NCI-H2227 (cell line): ENCODE data around the gene SDE2.
A peak's percentile ranks its signal among the peaks of the same experiment; 100 is the strongest.
"Not testable (repeated sequence)": the region's sequence is repeated elsewhere in the genome, so short reads cannot be mapped to it uniquely, and the experiment has no call there.

Experiments
- DNase-seq: peaks from one replicate; lab custom pipeline; 2025; ENCODE audit not compliant: unreplicated experiment; lab: John Stamatoyannopoulos, UW

Gene SDE2

DNA sequence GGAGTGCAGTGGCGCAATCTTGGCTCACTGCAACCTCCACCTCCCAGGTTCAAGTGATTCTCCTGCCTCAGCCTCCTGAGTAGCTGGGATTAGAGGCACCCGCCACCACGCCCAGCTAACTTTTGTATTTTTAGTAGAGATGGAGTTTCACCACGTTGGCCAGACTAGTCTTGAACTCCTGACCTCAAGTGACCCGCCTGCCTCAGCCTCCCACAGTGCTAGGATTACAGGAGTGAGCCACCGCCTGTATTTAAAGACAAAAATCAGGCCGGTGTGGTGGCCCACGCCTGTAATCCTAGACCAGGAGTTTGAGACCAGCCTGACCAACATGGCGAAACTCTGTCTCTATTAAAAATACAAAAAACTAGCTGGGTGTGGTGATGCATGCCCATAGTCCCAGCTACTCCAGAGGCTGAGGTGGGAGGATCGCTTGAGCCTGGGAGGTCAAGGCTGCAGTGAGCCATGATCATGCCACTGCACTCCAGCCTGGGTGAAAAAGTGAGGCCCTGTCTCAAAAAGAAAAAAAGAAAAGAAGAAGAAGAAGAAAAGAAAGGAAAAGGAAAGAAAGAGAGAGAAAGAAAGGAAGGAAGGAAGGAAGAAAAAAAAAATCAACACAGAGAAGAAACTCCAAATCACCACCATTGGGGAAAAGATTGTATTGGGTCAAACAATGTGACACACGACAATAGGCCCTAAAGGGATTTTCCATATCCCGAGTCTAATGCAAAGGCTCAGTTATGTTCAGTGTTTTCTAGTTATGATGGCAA lies 8.2 kb upstream of the SDE2 start:
- not testable (repeated sequence) for DNase-seq

DNA sequence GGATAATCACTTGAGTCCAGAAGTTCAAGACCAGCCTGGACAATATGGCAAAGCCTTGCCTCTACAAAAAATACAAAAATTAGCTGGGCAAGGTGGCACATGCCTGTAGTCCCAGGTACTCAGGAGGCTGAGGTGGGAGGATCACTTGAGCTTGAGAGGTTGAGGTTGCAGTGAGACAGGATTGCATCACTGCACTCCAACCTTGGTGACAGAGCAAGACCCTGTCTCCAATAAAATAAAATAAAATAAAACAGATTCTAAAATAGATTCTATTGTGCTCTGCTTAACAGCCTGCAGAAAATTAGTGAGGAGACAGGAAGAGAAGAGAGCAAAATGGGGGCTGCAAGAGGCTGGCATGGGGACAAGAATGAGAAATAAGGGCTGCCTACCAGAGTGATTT lies 7.5 kb upstream of the SDE2 start:
- DNase-seq = no peak

DNA sequence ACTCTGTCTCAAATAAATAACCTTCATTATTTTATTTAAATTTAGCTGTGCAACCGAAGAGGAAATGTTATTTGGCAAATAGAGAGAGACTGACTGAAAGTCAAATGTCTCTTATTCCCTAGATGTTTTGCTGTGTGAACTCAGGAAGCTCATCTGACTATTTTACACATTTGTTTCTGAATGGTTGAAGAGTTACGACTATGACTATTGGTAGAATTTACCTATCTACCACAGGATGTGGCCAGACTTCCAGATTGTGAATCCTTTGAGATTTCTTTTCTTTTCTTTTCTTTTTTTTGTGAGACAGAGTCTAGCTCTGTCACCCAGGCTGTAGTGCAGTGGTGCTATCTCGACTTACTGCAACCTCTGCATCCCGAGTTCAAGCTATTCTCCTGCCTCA lies 5.3 kb upstream of the SDE2 start:
- no peak for DNase-seq

DNA sequence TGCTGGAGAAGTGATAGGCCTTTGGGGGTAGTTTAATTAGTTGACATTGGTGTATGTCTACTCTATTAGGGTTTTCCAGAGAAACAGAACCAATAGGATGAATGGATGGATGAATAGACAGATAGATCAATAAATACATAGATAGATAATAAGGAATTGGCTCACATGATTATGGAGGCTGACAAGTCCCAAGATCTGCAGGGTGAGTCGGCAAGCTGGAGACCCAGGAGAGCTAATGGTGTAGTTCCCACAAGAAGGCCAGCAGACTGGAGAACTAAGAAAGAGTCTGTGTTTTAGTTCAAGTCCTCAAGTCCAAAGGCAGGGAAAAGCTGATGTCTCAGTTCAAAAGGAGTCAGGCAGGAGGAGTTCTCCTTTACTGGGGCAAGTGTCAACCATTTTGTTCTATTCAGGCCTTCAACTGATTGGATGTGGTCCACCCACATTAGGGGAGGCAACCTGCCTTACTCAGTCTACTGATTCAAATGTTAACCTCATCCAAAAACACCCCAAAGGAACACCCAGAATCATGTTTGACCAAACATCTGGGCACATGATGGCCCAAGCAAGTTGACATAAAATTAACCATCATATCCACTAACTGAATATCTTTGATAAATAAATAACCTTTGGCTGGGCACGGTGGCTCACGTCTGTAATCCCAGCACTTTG lies 4.5 kb upstream of the SDE2 start:
- no peak for DNase-seq

DNA sequence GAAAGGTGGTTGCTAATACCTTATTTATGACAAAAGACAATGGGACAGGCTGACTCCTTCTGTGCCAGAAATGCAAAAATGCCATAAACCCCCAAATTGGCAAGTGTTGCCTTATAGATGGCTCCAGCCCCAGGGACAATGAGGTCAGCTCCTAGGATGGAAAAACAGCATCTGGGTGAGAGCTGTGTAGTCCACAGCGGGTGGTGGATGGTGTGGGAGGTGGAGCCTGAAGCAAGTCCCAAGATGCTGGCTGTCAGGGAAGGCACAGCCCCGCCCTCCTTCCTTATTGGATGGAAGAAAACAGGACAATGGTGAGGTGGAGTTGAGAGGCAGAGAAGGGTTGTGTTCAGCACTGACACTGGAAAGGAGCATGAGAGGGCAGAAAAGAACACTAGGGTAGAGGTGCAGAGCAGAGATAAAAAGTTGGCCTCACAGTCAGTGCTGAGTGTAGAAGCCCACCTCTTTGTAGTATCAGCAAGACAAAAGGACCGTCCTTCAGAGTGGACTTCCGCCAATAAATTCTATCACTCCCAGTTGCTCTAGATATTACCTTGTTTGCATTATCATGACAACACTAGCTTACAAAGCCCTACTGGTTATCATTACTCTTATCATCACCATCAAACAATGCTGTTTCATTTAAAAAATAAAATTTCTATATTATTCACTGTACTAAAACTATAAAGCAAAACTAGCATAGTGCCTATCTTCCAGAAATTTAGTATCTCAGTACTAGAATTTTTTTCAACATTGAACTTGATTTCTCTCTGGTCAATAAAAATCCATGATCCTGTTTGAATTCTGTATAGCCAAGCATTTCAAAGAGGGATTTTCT lies 3.7 kb upstream of the SDE2 start:
- DNase-seq = peak; percentile 91

DNA sequence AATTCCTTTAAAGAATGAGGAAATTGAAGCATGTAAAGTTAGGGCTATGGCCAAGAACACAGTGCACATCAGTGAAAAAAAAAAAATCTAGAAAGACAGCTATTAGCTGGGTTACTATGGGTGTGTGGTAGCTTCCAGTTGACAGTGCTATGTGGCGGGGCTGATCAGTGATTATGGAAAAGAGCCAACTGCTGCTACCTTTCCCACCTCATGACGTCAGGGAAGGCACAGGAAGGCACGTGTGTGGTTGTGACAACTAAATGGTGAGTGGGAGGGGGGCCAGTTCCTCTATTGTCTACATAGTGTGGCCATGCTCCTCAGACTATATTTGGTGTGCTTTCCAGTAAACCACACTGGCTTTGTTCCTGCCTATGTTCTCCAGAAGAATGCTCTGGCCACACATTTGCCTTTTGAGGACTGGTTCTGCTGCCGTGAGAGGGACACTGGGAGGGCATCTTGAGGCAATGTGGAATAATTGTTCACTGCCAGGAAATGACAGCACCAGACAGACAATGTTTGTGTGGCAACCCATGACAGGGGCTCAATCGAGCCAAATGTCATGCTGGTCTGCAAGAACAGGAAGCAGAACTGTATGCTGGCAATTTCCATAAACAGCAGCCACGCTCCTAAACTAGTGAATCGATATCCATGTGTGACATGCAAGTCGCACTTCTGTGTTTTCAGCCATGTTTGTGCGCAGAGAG lies 3.0 kb upstream of the SDE2 start:
- DNase-seq = peak; percentile 82

DNA sequence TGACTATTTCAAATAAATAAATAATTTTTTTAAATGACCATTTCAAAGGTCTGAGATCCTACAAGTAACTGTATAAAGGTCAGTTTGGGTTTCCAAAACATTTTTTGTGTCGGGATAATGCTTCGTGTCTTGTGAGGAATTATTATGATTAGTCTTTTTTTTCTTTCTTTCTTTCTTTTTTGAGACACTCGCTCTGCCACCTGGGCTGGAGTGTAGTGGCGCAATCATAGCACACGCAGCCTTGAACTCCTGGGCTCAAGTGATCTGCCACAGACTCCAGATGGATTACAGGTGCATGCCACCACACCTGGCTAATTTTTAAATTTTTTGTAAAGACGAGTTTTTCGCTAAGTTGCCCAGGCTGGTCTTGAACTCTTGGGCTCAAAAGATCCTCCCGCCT lies 1.9 kb upstream of the SDE2 start:
- DNase-seq = no peak

DNA sequence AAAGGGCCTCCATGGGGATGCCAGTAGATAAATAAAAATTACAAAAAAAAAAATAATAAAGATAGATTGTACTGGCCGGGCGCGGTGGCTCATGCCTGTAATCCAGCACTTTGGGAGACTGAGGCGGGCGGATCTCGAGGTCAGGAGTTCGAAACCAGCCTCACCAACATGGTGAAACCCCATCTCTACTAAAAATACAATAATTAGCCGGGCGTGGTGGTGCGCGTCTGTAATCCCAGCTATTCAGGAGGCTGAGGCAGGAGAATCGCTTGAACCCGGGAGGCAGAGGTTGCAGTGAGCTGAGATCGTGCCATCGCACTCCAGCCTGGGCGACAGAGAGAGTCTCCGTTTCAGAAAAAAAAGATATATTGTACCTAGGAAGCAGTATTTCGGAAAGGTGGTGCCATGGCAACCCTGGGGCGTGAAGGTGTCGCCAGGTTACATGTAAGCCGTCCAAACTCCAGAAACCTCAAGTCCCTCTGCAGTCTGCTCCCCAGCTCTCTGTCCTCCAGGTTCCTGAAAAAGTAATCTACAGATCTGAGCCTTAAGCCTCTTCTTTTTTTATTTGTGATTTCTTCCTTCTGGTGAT lies 1.4 kb upstream of the SDE2 start:
- DNase-seq = not testable (repeated sequence)

DNA sequence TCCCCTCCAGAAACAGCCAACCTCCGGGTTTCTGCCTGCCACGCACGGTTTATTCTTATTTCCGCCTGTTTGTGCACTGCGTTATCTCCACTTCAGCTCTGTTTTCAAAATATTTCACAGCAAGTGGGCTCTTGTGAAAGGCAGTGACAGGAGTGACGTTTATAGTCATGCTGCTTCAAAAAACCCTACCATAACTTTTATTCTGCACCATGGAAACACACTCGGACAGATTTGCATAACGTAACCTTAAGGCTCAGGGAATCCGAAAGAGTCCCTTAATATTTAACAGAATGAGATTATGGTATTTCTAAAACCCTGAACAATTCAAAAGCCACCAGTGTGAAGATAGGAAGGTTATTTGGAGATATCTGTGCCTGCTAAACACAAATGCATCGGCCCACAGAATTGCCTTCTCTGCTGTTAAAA lies 782 bp upstream of the SDE2 start:
- no peak for DNase-seq

DNA sequence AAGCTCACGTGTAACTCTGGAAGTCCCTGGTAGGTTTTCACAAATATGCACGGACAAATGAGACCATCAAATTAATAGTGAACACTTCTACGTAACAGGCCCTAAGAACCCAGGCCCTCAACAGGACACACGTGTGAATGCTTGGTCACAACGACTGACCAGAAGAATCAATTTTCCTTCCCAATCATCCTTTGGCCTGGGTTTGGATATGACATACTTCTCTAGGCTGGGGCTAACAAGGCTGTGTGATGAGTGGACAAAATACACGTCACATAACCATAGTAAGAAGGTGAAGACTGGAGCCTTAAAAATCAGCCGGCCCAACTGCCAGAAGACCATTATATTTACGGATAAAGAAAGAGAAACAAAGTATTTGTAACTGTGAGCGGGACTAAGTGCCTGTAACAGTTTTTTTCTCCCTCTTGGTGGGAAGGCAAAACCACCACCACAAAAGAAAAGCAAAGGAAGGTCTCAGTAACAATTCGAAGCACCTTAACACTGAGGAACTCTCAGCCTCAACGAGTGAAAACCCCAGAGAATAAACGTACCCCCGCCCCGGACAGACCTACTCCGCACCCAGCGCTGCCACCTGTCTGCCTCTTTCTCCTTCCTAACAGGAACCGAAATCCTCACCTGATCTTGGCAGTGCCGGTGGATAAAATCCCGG lies 450 bp downstream of the SDE2 start:
- no peak for DNase-seq

DNA sequence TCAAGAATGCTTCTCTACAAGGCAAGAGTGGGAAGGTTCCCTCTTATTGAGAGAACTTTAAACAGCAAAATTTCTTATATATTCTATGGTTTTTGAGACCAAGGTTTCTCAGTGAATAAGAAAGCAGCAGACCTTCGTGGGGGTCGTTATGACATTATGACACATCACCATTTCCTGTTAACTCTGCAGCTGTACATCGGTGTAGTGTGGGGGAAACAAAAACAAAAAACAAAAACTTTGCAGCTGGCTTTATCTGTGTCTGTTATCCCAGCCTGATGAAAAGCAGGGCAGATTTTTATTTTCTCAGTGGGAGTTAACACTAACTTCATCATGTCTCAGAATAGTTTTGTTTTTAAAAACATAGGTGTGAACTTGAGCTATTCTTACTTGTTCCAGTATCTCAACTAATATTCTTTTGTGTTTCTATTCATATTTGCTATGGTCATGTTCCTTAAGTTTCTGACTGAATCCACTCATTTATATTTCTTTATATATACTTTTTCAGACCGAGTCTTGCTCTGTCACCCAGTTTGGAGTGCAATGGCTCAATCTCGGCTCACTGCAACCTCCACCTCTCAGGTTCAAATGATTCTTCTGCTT lies 2.1 kb downstream of the SDE2 start:
- no peak for DNase-seq

DNA sequence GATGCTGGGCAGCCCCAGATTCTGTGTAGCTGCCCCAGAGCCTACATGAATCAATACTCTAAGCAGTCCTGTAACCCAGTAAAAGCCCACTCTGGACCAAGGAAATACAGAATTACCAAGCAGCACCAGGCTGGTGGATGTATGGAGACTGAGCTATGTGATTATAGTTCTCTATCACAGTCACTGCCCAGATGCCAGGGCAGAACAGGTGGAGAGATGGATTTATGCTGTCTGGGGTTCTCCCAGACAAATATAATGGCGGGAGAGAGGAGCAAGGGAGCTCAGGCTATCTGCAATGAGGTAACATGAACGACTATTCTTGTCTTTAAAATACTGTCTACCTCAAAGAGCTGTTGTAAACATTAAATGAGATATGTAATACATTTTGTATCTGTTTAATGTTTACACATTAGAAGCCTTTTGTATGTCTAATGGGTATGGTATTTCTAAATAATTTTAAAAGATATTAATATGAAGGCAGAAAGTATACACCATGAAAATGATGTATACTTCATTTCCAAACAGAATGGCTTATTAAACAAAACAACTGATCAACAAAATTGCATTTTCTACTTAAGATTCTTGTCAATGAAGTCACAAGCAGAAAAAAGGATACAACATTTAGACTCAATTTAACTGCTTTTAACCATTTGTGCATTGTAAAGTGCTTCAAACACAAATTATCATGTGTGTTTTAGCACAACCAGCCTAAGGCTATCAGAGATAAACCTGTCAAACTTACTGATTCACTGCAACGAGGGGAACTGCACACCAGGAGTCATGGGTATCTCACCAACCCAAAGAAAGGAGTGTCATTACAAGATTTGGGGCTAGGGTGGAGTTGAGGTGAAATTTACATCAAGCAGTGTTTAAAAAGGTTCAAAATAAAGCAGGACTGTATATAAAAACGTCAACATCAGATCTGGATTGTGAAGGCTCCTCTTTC lies 3.0 kb downstream of the SDE2 start:
- no peak for DNase-seq

DNA sequence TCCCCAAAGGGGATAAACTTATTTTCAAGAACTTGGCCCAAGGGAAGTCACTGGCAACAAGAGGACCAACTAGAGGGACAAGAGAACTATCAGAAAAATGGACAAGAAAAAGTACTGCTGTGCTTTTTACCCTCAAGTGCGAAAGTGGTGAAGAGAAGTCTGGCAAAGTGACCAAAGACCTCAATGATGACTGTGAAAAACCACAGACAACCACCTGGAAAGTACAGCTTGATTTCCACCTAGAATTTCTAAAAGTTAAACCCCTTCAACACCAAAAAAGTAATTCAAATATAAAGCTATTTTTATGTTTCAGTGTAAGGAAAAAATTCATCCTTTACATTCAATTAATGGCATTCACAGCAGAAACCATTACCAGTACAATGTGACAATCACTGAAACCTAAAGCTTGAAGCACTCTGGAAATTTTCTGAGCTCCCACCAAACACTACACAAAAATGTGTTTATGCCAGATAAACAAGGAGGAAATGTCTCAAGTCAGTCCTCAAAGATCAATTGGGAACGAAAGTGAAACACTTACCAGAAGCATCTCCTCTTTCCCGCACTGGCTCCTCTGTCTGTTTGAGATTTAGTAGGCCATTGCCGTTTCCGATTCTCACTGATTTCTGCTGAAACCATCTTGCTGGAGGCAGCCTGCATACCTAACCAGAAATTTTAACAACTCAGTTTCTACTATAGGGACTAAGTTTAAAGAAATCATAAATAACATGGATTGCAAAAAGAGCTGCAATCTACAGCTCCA lies 8.3 kb downstream of the SDE2 start:
- DNase-seq = no peak

DNA sequence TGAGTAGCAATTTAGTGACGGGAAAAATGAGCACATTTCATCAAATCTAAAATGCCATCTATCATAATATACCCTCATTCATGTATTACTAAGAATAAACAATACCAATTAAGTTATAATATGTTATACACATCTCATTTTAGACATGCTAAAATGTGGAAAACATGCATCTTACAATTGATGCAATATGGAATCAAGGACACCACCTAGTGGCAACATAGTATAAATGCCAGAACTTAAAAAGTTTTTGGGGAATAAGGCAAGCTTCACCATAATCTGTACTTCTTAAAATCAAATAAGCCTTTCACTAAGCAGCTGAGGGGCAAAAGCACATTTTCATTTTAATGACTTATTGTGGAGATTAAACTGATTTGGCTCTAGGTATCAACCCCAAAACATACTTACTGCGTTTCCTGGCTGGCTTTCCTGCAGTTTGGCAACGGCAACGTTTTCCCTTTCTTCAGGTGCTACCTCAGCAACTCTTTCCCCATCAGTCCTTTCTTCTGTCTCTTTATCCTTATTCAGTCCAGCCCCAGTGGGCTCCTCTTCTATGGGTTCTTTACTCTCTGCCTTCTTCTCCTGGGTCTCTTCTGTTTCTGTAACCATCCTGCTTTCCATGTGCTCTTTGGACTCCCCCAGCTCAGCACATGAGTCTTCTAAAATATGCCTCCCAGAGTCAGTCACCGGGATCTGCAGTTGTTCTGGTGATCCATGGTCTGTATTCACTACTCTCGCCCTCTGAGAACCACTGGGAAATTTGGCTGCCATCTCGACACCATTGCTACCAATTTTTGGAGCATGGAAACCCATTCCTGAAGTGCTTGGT lies 11.4 kb downstream of the SDE2 start:
- peak; percentile 32 for DNase-seq

DNA sequence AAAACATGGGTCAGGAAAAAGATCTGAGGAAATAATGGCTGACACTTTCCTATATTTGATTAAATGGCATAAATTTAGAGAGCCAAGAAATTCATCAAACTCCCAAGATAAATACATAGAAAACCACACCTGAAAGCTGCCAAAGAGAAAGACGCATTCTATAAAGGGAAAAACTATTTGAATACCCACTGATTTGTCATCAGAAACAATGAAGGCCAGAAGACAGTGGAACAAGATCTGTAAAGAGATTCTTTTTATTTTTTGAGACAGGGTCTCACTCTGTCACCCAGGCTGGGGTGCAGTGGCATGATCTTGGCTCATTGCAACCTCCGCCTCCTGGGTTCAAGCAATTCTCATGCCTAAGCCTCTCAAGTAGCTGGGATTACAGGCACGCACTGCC lies 17.4 kb downstream of the SDE2 start:
- DNase-seq = no peak

DNA sequence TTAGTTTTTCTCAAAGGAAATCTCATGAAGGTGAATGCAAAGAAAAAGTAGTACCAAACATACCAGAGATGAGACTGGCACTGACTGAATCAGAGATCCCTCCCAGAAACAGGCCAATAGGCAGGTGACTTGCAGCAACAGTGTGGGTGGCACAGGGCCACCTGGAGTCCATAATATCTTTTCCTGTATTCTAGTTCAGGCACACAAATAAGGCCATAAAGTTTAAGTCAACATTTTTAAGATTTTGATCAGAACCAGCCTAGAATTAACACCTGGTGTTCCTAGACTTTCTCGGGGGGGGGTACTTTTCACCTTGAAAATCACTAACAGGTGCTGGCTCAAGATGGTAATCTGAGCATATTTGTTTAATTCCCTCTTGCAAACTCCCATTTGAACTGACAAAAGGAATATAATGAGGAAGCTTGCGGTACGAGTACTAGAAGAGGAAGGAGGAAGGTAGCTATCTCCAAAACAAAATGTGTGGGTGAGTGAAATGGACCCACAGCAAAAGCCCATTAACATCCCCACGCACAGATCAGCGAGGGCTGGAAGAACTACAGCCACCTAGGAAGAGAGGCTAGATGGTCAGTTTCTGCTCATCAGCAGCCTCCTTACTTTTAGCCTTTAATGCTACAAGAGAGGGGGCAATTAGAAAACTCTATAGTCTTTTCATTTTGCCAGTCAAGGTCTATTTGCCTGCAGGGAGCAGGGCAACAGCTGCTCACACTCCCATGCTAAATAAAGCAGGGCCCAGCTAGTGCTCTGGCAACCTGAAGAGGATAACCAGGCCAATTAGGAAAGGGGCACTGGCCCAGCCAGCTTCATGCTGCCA lies 18.9 kb downstream of the SDE2 start:
- DNase-seq = peak; percentile 37
